MM.1S (cell line): Measurements from ENCODE around the gene CPLX4.
"Not testable (repeated sequence)": the region's sequence is repeated elsewhere in the genome, so short reads cannot be mapped to it uniquely, and the experiment has no call there.

Source experiments
- EZH2 ChIP-seq: fragments of 300-600 bp; sonication (generic); optimal IDR thresholded peaks from 2 replicates; pipeline ENCODE3; 2017; ENCODE audit warnings: low read depth, mild to moderate bottlenecking, antibody characterized with exemption, low read length, mixed read lengths
- TF ChIP-seq, protein P1 (sequence below): fragments of 300-600 bp; sonication (generic); IDR thresholded peaks from 2 replicates; pipeline ENCODE4 v1.5.1; 2016; ENCODE audit warnings: antibody characterized with exemption, low read length, mixed read lengths

DNA sequence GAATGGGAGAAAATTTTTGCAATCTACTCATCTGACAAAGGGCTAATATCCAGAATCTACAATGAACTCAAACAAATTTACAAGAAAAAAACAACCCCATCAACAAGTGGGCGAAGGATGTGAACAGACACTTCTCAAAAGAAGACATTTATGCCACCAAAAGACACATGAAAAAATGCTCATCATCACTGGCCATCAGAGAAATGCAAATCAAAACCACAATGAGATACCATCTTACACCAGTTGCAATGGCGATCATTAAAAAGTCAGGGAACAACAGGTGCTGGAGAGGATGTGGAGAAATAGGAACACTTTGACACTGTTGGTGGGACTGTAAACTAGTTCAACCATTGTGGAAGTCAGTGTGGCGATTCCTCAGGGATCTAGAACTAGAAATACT, 56.6 kb downstream of the CPLX4 start:
- not testable (repeated sequence) for TF ChIP-seq EZH2
- TF ChIP-seq, protein P1, sequence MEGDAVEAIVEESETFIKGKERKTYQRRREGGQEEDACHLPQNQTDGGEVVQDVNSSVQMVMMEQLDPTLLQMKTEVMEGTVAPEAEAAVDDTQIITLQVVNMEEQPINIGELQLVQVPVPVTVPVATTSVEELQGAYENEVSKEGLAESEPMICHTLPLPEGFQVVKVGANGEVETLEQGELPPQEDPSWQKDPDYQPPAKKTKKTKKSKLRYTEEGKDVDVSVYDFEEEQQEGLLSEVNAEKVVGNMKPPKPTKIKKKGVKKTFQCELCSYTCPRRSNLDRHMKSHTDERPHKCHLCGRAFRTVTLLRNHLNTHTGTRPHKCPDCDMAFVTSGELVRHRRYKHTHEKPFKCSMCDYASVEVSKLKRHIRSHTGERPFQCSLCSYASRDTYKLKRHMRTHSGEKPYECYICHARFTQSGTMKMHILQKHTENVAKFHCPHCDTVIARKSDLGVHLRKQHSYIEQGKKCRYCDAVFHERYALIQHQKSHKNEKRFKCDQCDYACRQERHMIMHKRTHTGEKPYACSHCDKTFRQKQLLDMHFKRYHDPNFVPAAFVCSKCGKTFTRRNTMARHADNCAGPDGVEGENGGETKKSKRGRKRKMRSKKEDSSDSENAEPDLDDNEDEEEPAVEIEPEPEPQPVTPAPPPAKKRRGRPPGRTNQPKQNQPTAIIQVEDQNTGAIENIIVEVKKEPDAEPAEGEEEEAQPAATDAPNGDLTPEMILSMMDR = not testable (repeated sequence)
